H9 (cell line): ENCODE measurements around the gene ITPR1. TPM values are rescaled to one million over a fixed set of nuclear protein-coding genes. Genes with fewer than 3 reads are reported as not detected.

Experiments
- DNase-seq: peaks from one replicate; pipeline ENCODE4 v3.0.0-alpha.2; 2017
- H2AFZ ChIP-seq: one replicate; pipeline ENCODE4 v1.6.1; 2013; ENCODE audit warnings: mild to moderate bottlenecking, low read length, control low read depth, moderate library complexity
- H2AK5ac ChIP-seq: 2 replicates; pipeline ENCODE4 v1.6.1; 2013; ENCODE audit warnings: low read length, control low read depth, mixed read lengths; ENCODE audit not compliant: insufficient read length
- H2BK120ac ChIP-seq: one replicate; pipeline ENCODE4 v1.6.1; 2013; ENCODE audit warnings: low read depth, mild to moderate bottlenecking, low read length, control low read depth, inconsistent platforms; ENCODE audit not compliant: poor library complexity, severe bottlenecking
- H2BK12ac ChIP-seq: 2 replicates; pipeline ENCODE4 v1.6.1; 2013; ENCODE audit warnings: low read length, control low read depth, mixed read lengths, low read depth; ENCODE audit not compliant: insufficient read length
- H2BK15ac ChIP-seq: 2 replicates; pipeline ENCODE4 v1.6.1; 2013; ENCODE audit warnings: low read depth, low read length, control low read depth
- H2BK20ac ChIP-seq: one replicate; pipeline ENCODE4 v1.6.1; 2013; ENCODE audit warnings: low read depth, mild to moderate bottlenecking, low read length, control low read depth, inconsistent platforms; ENCODE audit not compliant: poor library complexity, severe bottlenecking
- H2BK5ac ChIP-seq: 2 replicates; pipeline ENCODE4 v1.6.1; 2013; ENCODE audit warnings: low read length, control low read depth, mixed read lengths; ENCODE audit not compliant: insufficient read length
- H3K14ac ChIP-seq: 2 replicates; pipeline ENCODE4 v1.6.1; 2013; ENCODE audit warnings: low read length, control low read depth; ENCODE audit not compliant: insufficient read depth
- H3K18ac ChIP-seq: 2 replicates; pipeline ENCODE4 v1.6.1; 2013; ENCODE audit warnings: low read depth, mild to moderate bottlenecking, mixed read lengths, low read length, control low read depth; ENCODE audit not compliant: insufficient read length
- H3K23ac ChIP-seq: 2 replicates; pipeline ENCODE4 v1.6.1; 2013; ENCODE audit warnings: low read length, control low read depth, mixed read lengths, low read depth; ENCODE audit not compliant: insufficient read length
- H3K23me2 ChIP-seq: 2 replicates; pipeline ENCODE4 v1.6.1; 2013; ENCODE audit warnings: low read depth, mild to moderate bottlenecking, mixed read lengths, low read length, control low read depth; ENCODE audit not compliant: insufficient read length, poor library complexity, severe bottlenecking
- H3K27ac ChIP-seq: 2 replicates; pipeline ENCODE4 v1.5.1; 2013; ENCODE audit warnings: low read length, control low read depth, mixed read lengths, low read depth; ENCODE audit not compliant: insufficient read length
- H3K27me3 ChIP-seq: 2 replicates; pipeline ENCODE4 v1.6.1; 2013; ENCODE audit warnings: low read length, control low read depth, inconsistent platforms; ENCODE audit not compliant: insufficient read depth
- H3K4ac ChIP-seq: 2 replicates; pipeline ENCODE4 v1.6.1; 2013; ENCODE audit warnings: low read depth, mild to moderate bottlenecking, control low read depth, inconsistent platforms, low read length, moderate library complexity
- H3K4me1 ChIP-seq: 2 replicates; pipeline ENCODE4 v1.6.1; 2013; ENCODE audit warnings: low read length, control low read depth, inconsistent platforms; ENCODE audit not compliant: insufficient read depth
- H3K4me2 ChIP-seq: 2 replicates; pipeline ENCODE4 v1.6.1; 2013; ENCODE audit warnings: low read length, control low read depth, mixed read lengths; ENCODE audit not compliant: insufficient read length, insufficient read depth
- H3K56ac ChIP-seq: 2 replicates; pipeline ENCODE4 v1.6.1; 2013; ENCODE audit warnings: low read depth, mild to moderate bottlenecking, mixed read lengths, low read length, control low read depth; ENCODE audit not compliant: insufficient read length
- H3K79me1 ChIP-seq: 2 replicates; pipeline ENCODE4 v1.6.1; 2013; ENCODE audit warnings: low read depth, mild to moderate bottlenecking, moderate library complexity, low read length, control low read depth, inconsistent platforms; ENCODE audit not compliant: insufficient read depth, poor library complexity, severe bottlenecking
- H3K79me2 ChIP-seq: 2 replicates; pipeline ENCODE4 v1.6.1; 2013; ENCODE audit warnings: low read length, control low read depth, inconsistent platforms; ENCODE audit not compliant: insufficient read depth
- H3K9ac ChIP-seq: 2 replicates; pipeline ENCODE4 v1.6.1; 2013; ENCODE audit warnings: low read length, control low read depth, mixed read lengths; ENCODE audit not compliant: insufficient read length; ENCODE audit errors: extremely low read depth
- H3K9me3 ChIP-seq: one replicate; pipeline ENCODE4 v1.6.1; 2013; ENCODE audit warnings: low read depth, low read length, inconsistent platforms; ENCODE audit not compliant: control insufficient read depth
- H3T11ph ChIP-seq: one replicate; pipeline ENCODE4 v1.6.1; 2013; ENCODE audit warnings: mild to moderate bottlenecking, low read length, control low read depth, inconsistent platforms
- H4K20me1 ChIP-seq: one replicate; pipeline ENCODE4 v1.6.1; 2013; ENCODE audit not compliant: control insufficient read depth, insufficient read length, insufficient read depth
- H4K5ac ChIP-seq: 2 replicates; pipeline ENCODE4 v1.6.1; 2013; ENCODE audit warnings: low read depth, mild to moderate bottlenecking, mixed read lengths, low read length, control low read depth; ENCODE audit not compliant: insufficient read length
- H4K8ac ChIP-seq: replicated peaks from 2 replicates; pipeline ENCODE4 v1.6.1; 2013; ENCODE audit warnings: low read length, control low read depth, mixed read lengths, low read depth; ENCODE audit not compliant: insufficient read length
- H4K91ac ChIP-seq: 2 replicates; pipeline ENCODE4 v1.6.1; 2013; ENCODE audit warnings: low read depth, mild to moderate bottlenecking, moderate library complexity, mixed read lengths, low read length, control low read depth; ENCODE audit not compliant: insufficient read length
- H3K27ac Mint-ChIP-seq, 3 experiments: 2 replicates in 2 of 3; 3 replicates in 1 of 3; pipeline ENCODE4 v1.8.0; 2020 to 2021; ENCODE audit warnings: mixed read lengths in 3 of 3, mild to moderate bottlenecking in 1 of 3, moderate library complexity in 1 of 3
- H3K27me3 Mint-ChIP-seq: 2 replicates; pipeline ENCODE4 v1.8.0; 2021; ENCODE audit warnings: low read depth, mild to moderate bottlenecking, moderate library complexity, mixed read lengths
- H3K36me3 Mint-ChIP-seq, 3 experiments: 2 replicates in 2 of 3; 3 replicates in 1 of 3; pipeline ENCODE4 v1.8.0; 2020 to 2021; ENCODE audit warnings: low read depth in 3 of 3, mixed read lengths in 3 of 3; ENCODE audit not compliant: insufficient read depth in 1 of 3
- H3K4me1 Mint-ChIP-seq, 2 experiments: 2 replicates each; pipeline ENCODE4 v1.8.0; 2020; ENCODE audit warnings: mixed read lengths in 2 of 2
- H3K4me3 Mint-ChIP-seq, 2 experiments: 2 replicates in 1 of 2; 3 replicates in 1 of 2; pipeline ENCODE4 v1.8.0; 2020 to 2021; ENCODE audit warnings: mild to moderate bottlenecking in 2 of 2, mixed read lengths in 2 of 2, moderate library complexity in 1 of 2
- H3K9me3 Mint-ChIP-seq, 2 experiments: 2 replicates in 1 of 2; 3 replicates in 1 of 2; pipeline ENCODE4 v1.8.0; 2020; ENCODE audit warnings: mild to moderate bottlenecking in 2 of 2, mixed read lengths in 2 of 2, moderate library complexity in 1 of 2
- CTCF ChIP-seq: fragments of 200-600 bp; sonication (generic); conservative IDR thresholded peaks from 3 replicates; pipeline ENCODE4 v1.8.0; 2021; ENCODE audit warnings: antibody characterized with exemption, mild to moderate bottlenecking
- WGBS: extraction: QIAGEN DNeasy Blood & Tissue Kit; methylation state at CpG from one replicate; pipeline ENCODE4 v1.1.7; 2013; ENCODE audit warnings: missing lambda C conversion rate, low lambda C conversion rate, mixed read lengths; ENCODE audit not compliant: insufficient read length; ENCODE audit errors: extremely low coverage; 5-methylcytosine and 5-hydroxymethylcytosine counted together
- total RNA-seq: library from RNA; stranded (reverse); gene quantifications from 2 replicates; pipeline ENCODE4 v1.2.1, GENCODE V29; 2021

Gene ITPR1
- total RNA-seq, 1 experiment from 2014 or later = 4.2 TPM

DNA sequence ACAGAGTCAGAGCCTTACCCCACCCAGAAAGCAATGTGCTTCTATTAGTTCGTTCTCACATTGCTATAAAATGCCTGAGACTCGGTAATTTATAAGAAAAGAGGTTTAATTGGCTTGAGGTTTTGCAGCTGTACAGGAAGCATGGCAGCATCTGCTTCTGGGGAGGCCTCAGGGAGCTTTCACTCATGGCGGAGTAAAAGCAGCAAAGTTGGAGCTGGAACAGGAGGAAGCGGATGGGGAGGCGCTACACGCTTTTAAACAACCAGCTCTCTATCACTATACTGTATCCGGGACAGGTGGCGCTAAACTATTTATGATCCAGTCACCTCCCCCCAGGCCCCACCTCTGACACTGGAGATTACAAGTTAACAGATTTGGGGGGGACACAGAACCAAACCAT lies 309.8 kb downstream of the ITPR1 start:
- Histone ChIP-seq H3K4me1 (no peaks in the 10 kb centered on the region), H4K5ac (no peak overlapping the region), H3K4ac (no peak overlapping the region), H4K8ac (no peak overlapping the region), H3K9me3 (no peaks in the 10 kb centered on the region), H2BK15ac (no peak overlapping the region), H3K18ac (no peak overlapping the region), H2AK5ac (no peak overlapping the region), H2BK12ac (no peak overlapping the region), H3K9ac (no peak overlapping the region), H3K23ac (no peak overlapping the region), H2BK5ac (no peak overlapping the region), H2AFZ (no peak overlapping the region), H3K56ac (no peak overlapping the region), H4K20me1 (no peaks in the 10 kb centered on the region), H2BK20ac (no peak overlapping the region), H3K4me2 (no peak overlapping the region), H3K27ac (no peak overlapping the region), H3K79me1 (no peaks in the 10 kb centered on the region), H3K14ac (no peak overlapping the region), H3K79me2 (no peaks in the 10 kb centered on the region), H2BK120ac (no peak overlapping the region), H3K27me3 (no peaks in the 10 kb centered on the region), H4K91ac (no peak overlapping the region), H3K23me2 (no peaks in the 10 kb centered on the region), H3T11ph (no peak overlapping the region)
- H3K36me3 Mint-ChIP-seq = no peaks in the 10 kb centered on the region; a peak in 1 of 7 replicates
- no peaks in the 10 kb centered on the region for H3K9me3 Mint-ChIP-seq
- no peaks in the 10 kb centered on the region for H3K4me1 Mint-ChIP-seq
- H3K27ac Mint-ChIP-seq = no peak overlapping the region; a peak in 1 of 7 replicates
- peaks cover 1% of the 10 kb centered on the region; the same call in 1 of the 2 replicates for H3K27me3 Mint-ChIP-seq
- WGBS = no CpG with 5 or more reads among the region's 8 CpGs
- TF ChIP-seq CTCF = no peak
- DNase-seq = no peak
- no peak overlapping the region for H3K4me3 Mint-ChIP-seq
